KMS-11 (cell line): Measurements from ENCODE around the gene ABCC2.

Experiments
- H2AFZ ChIP-seq: fragments of 200-600 bp; sonication (generic); 2 replicates; pipeline ENCODE4 v1.6.1; 2016; ENCODE audit warnings: antibody characterized with exemption, mixed run types, low read depth
- H3K27ac ChIP-seq: fragments of 200-600 bp; sonication (generic); 2 replicates; pipeline ENCODE4 v1.6.1; 2016; ENCODE audit warnings: mild to moderate bottlenecking, mixed run types
- H3K27me3 ChIP-seq: fragments of 200-600 bp; sonication (generic); 2 replicates; pipeline ENCODE4 v1.6.1; 2017; ENCODE audit warnings: mild to moderate bottlenecking, low read depth, mixed run types, moderate library complexity; ENCODE audit not compliant: insufficient read depth
- H3K36me3 ChIP-seq: fragments of 200-600 bp; sonication (generic); 2 replicates; pipeline ENCODE4 v1.6.1; 2017; ENCODE audit warnings: mild to moderate bottlenecking, mixed run types; ENCODE audit not compliant: insufficient read depth
- H3K4me1 ChIP-seq: fragments of 200-600 bp; sonication (generic); 2 replicates; pipeline ENCODE4 v1.6.1; 2016; ENCODE audit warnings: mild to moderate bottlenecking, low read depth, mixed run types; ENCODE audit not compliant: poor library complexity, severe bottlenecking
- H3K4me2 ChIP-seq: fragments of 200-600 bp; sonication (generic); 2 replicates; pipeline ENCODE4 v1.7.0; 2016; ENCODE audit warnings: mild to moderate bottlenecking, mixed run types
- H3K4me3 ChIP-seq: fragments of 200-600 bp; sonication (generic); IDR thresholded peaks from 2 replicates; pipeline ENCODE4 v1.6.1; 2017; ENCODE audit warnings: low read depth, low read length, mixed read lengths; ENCODE audit not compliant: insufficient read depth
- H3K79me2 ChIP-seq: fragments of 200-600 bp; sonication (generic); 2 replicates; pipeline ENCODE4 v1.6.1; 2016; ENCODE audit warnings: low read depth, mixed run types; ENCODE audit not compliant: insufficient read depth
- H3K9ac ChIP-seq: fragments of 200-600 bp; sonication (generic); 2 replicates; pipeline ENCODE4 v1.6.1; 2016; ENCODE audit warnings: mild to moderate bottlenecking, mixed run types
- H4K20me1 ChIP-seq: fragments of 200-600 bp; sonication (generic); 2 replicates; pipeline ENCODE4 v1.6.1; 2016; ENCODE audit warnings: mild to moderate bottlenecking, mixed run types; ENCODE audit not compliant: insufficient read depth
- TF ChIP-seq, protein P1 (sequence below): fragments of 200-600 bp; sonication (generic); conservative IDR thresholded peaks from 2 replicates; pipeline ENCODE4 v1.6.1; 2017; ENCODE audit warnings: low read depth, mild to moderate bottlenecking, antibody characterized with exemption, low read length, moderate library complexity, mixed read lengths

The ABCC2 gene

DNA sequence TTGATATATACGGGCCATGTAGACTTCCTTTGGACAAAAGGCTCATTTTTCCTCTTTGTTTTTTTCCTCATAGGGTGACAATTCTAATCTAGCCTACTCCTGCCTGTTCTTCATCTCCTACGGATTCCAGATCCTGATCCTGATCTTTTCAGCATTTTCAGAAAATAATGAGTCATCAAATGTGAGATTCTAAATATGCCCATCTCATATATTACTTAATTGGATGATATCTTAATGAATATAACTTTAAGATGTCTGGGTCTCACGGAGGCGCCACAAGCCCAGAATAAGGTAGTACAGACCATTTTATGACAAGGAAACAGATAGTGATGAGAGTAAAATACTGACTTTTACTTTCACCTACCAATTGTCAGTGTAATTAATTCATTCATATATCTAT is 11.4 kb downstream of the ABCC2 start:
- Histone ChIP-seq H2AFZ (no peak overlapping the region), H3K4me1 (no peaks in the 10 kb centered on the region), H3K27me3 (no peaks in the 10 kb centered on the region), H4K20me1 (no peaks in the 10 kb centered on the region), H3K4me3 (no peak overlapping the region), H3K27ac (no peak overlapping the region), H3K4me2 (no peak overlapping the region), H3K9ac (no peak overlapping the region), H3K79me2 (no peaks in the 10 kb centered on the region), H3K36me3 (no peaks in the 10 kb centered on the region)
- TF ChIP-seq, protein P1, sequence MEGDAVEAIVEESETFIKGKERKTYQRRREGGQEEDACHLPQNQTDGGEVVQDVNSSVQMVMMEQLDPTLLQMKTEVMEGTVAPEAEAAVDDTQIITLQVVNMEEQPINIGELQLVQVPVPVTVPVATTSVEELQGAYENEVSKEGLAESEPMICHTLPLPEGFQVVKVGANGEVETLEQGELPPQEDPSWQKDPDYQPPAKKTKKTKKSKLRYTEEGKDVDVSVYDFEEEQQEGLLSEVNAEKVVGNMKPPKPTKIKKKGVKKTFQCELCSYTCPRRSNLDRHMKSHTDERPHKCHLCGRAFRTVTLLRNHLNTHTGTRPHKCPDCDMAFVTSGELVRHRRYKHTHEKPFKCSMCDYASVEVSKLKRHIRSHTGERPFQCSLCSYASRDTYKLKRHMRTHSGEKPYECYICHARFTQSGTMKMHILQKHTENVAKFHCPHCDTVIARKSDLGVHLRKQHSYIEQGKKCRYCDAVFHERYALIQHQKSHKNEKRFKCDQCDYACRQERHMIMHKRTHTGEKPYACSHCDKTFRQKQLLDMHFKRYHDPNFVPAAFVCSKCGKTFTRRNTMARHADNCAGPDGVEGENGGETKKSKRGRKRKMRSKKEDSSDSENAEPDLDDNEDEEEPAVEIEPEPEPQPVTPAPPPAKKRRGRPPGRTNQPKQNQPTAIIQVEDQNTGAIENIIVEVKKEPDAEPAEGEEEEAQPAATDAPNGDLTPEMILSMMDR, result no peak

GRCh38 chr10:99796928-99797327 is 14.5 kb downstream of the ABCC2 start:
- no peak overlapping the region for H2AFZ ChIP-seq
- no peak overlapping the region for H3K27ac ChIP-seq
- H3K9ac ChIP-seq, result no peak overlapping the region
- no peaks in the 10 kb centered on the region for H3K79me2 ChIP-seq
- no peaks in the 10 kb centered on the region for H3K4me1 ChIP-seq
- no peaks in the 10 kb centered on the region for H3K36me3 ChIP-seq
- no peaks in the 10 kb centered on the region for H3K27me3 ChIP-seq
- no peaks in the 10 kb centered on the region for H4K20me1 ChIP-seq
- no peak overlapping the region for H3K4me2 ChIP-seq
- no peak overlapping the region for H3K4me3 ChIP-seq
- TF ChIP-seq, protein P1, result no peak

- H3K27me3 ChIP-seq, result no peaks in the 10 kb centered on the region
- H3K9ac ChIP-seq, result no peak overlapping the region
- H3K4me2 ChIP-seq, result no peak overlapping the region
- H4K20me1 ChIP-seq, result no peaks in the 10 kb centered on the region
- TF ChIP-seq, protein P1, result no peak
- H3K36me3 ChIP-seq, result no peaks in the 10 kb centered on the region
- no peaks in the 10 kb centered on the region for H3K4me1 ChIP-seq
- H3K79me2 ChIP-seq, result no peaks in the 10 kb centered on the region
- no peak overlapping the region for H2AFZ ChIP-seq
- no peak overlapping the region for H3K4me3 ChIP-seq
- no peak overlapping the region for H3K27ac ChIP-seq
Measured at GRCh38 chr10:99798031-99798430, 15.6 kb downstream of the ABCC2 start.

DNA sequence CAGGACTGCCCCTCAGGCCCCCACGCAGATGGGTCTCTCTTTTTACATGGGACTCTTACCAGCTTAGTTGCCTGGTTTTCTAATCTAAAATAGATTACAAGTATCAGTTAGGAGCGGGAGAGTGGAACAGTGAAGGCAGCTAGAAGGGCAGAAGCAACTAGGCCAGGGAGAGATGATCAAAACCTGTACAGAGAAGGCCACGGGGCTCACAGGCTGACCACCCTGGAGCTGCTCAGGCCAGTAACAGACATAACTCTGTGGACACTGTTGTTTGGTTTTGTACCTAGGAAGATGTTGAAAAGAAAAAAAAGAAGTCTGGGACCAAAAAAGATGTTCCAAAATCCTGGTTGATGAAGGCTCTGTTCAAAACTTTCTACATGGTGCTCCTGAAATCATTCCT is 16.5 kb downstream of the ABCC2 start:
- H3K79me2 ChIP-seq, result no peaks in the 10 kb centered on the region
- H2AFZ ChIP-seq, result no peak overlapping the region
- TF ChIP-seq, protein P1, result no peak
- no peaks in the 10 kb centered on the region for H3K36me3 ChIP-seq
- no peak overlapping the region for H3K4me3 ChIP-seq
- no peak overlapping the region for H3K9ac ChIP-seq
- no peaks in the 10 kb centered on the region for H3K4me1 ChIP-seq
- H3K27me3 ChIP-seq, result no peaks in the 10 kb centered on the region
- H4K20me1 ChIP-seq, result no peaks in the 10 kb centered on the region
- H3K4me2 ChIP-seq, result no peak overlapping the region
- H3K27ac ChIP-seq, result no peak overlapping the region
